CD4-positive, alpha-beta T cell treated with Interleukin-21 for 1 hour (primary cell): ENCODE results near the gene SMAGP.
"Not testable (repeated sequence)": the region's sequence is repeated elsewhere in the genome, so short reads cannot be mapped to it uniquely, and the experiment has no call there.

ENCODE experiments used
- DNase-seq: peaks from one replicate; pipeline ENCODE4 v3.0.0-alpha.2; 2020

SMAGP gene

DNA sequence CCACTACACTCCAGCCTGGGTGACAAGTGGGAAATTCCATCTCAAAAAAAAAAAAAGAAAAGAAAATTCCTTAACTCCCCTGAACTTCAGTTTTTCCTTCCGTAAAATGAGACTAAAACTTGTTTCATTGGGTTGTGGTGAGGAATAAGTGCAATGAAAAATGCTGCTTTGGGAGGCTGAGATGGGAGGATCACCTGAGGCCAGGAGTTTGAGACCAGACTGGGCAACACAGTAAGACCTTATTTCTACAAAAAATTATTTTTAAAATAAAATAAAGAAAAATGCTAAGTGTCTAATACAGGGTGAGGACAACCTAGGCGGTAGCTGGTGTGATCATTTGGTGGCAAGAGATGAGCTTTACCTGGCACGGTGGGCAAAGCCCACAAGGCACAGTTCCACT lies 6.9 kb downstream of the SMAGP start:
- no peak for DNase-seq

GRCh38 chr12:51262758-51263177 lies 7.4 kb downstream of the SMAGP start:
- peak; percentile 50 for DNase-seq

- DNase-seq: not testable (repeated sequence)
Measured at GRCh38 chr12:51259600-51259999, 10.6 kb downstream of the SMAGP start.

- DNase-seq: no peak
Measured at GRCh38 chr12:51254536-51254935, 15.7 kb downstream of the SMAGP start.

- DNase-seq: no peak
Measured at GRCh38 chr12:51253276-51253675, 16.9 kb downstream of the SMAGP start.

DNA sequence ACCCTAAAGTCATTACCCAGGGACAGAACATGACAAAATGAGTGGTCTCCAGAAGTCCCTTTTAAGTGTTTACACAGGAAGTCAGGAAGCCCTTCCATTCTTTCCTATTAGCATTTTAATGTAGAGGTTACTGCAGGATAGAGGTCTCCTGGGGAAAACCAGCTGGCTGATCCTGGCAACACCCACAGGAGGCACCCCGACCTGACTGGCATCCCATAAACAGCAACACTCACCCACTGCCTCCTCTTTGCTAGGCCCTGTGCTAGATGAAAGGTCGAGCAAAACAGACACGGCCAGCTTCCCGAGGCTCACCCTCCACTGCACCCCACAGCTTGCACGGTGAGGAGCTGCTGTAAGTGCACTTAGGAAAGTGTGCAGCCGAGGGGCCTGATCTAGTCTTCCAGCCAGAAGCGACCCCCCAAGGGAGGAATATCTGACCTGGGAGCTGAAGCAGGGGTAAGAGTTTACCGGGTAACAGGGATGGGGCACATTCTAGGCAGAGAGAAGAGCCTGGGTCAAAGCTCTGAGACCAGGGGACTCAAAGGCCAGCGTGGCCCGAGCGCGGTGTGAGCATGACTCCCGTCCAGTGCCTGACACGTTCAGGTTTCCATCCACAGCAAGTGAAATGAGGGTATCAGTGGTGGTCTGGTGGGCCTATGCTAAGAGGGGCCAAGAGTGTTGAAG lies 22.6 kb downstream of the SMAGP start:
- DNase-seq: no peak

GRCh38 chr12:51246254-51246853 lies 23.9 kb downstream of the SMAGP start:
- peak; percentile 82 for DNase-seq

DNA sequence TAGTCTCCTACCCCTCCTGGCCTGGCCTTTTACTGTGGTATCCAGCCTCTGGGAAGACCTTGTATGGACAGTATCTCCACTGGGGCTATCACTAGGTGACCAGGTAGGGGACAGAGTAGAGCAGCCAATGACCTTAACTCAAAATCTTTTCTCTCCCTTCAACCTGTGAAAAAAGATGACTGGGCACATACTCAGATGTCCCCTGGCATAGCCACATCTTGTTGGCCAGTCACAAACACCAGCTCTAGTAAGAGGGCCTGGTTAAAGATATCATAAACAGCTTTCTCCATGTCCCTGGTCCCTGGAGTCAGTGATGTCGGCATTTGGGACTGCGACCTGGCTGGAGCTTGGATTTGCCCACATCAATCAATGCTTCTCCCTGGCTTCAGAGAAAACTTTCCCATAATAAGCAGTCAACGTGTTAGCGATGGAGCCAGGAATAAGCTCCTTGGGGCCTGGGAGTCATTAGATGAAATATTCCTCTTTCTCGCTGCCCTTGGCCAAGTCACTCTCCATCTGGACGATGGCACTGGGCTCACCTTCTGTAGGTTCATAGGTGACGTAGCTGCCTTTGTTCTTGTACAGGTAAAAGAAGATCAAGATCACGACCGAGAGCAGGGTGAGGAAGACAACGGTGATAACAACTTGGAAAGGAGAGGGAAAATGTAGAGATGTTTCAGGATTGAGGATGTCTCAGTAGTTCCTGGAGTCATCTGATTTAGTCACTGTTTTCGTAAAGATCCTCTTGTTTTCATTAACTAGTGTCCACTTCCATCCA lies 24.6 kb downstream of the SMAGP start:
- DNase-seq: no peak

- DNase-seq: peak; percentile 6
Measured at GRCh38 chr12:51244269-51244668, 25.9 kb downstream of the SMAGP start.

- DNase-seq: peak; percentile 12
Measured at GRCh38 chr12:51242876-51243275, 27.3 kb downstream of the SMAGP start.

DNA sequence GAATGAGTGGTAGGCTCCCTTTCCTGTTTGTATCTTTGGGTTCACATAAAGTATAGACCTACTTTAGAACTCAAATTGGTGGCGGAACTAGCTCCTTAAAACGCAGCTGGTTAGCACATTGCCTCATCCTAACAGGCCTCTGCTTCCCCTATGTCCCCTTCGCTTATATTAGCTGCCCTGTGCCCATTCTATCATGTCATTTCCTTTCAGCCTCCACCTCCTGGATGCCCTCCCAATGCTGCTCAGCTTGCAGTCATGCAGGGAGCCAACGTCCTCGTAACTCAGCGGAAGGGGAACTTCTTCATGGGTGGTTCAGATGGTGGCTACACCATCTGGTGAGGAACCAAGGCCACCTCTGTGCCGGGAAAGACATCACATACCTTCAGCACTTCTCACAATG lies 28.1 kb downstream of the SMAGP start:
- peak; percentile 9 for DNase-seq

DNA sequence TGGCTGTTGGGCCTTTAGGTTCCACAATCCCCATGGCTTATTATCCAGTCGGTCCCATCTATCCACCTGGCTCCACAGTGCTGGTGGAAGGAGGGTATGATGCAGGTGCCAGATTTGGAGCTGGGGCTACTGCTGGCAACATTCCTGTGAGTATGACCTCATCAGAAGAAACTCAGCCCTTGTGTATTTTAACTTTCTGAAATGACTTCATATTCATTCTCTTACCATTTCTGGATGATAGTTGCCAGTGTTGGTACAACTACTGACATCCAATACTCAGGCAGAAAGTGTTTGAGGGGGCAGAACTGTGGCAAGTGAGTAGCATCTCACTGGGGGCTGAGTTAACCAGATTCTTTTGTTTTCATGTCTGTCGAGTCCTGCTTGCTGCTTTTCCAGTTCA lies 29.2 kb downstream of the SMAGP start:
- no peak for DNase-seq

GRCh38 chr12:51238510-51239334 lies 31.5 kb downstream of the SMAGP start, which contains the start of gene DAZAP2:
TSS of gene DAZAP2 (plus strand) at chr12:51238826. CDS start at chr12:51238908, 82 bp downstream.
- peak; percentile 96 for DNase-seq

GRCh38 chr12:51238037-51238509 lies 32.1 kb downstream of the SMAGP start:
- no peak for DNase-seq

GRCh38 chr12:51234530-51234929 lies 35.7 kb downstream of the SMAGP start:
- no peak for DNase-seq

GRCh38 chr12:51232642-51233041 lies 37.6 kb downstream of the SMAGP start:
- DNase-seq: no peak

DNA sequence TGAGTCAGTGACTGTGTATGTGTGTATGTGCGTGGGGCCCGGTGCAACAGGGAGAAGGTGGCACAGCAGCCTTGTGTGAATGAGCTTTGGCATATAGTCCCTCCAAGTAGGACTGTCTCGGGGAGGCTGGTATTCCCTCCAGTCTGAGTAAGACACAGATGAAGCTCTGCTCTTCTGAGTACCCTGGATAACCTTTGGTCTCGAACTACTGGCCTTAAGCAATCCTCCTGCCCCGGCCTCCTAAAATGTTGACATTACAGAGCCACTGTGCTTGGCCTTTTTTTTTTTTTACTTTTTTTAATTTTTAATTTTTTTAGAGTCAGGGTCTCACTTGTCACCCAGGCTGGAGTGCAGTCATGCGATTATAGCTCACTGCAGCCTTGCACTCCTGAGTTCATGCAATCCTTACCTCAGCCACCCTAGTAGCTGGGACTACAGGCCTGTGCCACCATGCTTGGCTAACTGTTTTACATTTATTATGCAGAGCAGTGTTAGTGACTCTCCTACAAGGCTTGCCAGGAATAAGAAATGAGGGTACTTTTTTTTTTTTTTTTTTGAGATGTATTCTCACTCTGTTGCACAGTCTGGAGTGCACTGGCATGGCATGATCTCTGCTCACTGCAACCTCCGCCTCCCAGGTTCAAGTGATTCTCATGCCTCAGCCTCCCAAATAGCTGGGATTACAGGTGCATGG lies 41.0 kb downstream of the SMAGP start:
- DNase-seq: no peak

- no peak for DNase-seq
Measured at GRCh38 chr12:51227962-51228361, 42.3 kb downstream of the SMAGP start.

DNA sequence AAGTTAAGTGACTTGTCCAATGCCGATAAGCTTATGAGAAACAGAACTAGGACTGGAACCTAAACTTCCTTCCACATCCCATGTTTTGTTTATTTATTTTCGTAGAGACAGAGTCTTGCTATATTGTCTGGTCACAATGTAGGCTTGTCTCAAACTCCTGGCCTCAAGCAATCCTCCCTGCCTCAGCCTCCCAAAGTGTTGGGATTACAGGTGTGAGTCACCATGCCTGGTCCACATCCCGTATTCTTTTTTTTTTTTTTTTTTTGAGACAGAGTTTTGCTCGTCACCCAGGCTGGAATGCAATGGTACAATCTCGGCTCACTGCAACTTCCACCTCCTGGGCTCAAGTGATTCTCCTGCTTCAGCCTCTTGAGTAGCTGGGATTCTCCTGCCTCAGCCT lies 43.1 kb downstream of the SMAGP start:
- DNase-seq: not testable (repeated sequence)

DNA sequence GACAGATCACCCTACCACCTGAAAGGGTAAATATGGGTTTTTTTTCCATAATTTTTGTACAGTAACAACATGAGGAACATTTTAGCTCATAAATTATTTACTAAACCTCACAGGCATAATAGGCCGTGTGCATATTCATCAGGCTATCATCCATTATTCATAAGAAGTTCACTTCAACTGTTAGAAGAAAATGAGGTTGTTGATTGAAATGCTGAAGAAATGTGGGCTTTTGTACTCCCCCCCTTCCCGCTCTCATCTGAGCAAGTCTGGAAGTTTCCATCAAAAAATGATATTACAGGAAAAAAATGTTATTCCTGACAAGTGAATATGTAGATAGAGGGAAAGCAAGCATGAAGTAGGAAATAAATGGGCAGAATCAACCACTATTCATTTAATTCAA lies 44.4 kb downstream of the SMAGP start:
- DNase-seq: no peak

GRCh38 chr12:51225234-51225633 lies 45.0 kb downstream of the SMAGP start:
- no peak for DNase-seq

- DNase-seq: no peak
Measured at GRCh38 chr12:51224625-51225024, 45.6 kb downstream of the SMAGP start.
